Vein endothelial cell (primary cell): ENCODE measurements around the gene OR2T4. TPM values are rescaled to one million over a fixed set of nuclear protein-coding genes. Genes with fewer than 3 reads are reported as not detected.

Experiments used
- total RNA-seq: library from RNA; depleted of rRNA; stranded (reverse); fragments of >200 nt; gene quantifications from 2 replicates; pipeline ENCODE4 v1.2.3, GENCODE V29; 2012

The OR2T4 gene
- not detected in 2 replicates for total RNA-seq

DNA sequence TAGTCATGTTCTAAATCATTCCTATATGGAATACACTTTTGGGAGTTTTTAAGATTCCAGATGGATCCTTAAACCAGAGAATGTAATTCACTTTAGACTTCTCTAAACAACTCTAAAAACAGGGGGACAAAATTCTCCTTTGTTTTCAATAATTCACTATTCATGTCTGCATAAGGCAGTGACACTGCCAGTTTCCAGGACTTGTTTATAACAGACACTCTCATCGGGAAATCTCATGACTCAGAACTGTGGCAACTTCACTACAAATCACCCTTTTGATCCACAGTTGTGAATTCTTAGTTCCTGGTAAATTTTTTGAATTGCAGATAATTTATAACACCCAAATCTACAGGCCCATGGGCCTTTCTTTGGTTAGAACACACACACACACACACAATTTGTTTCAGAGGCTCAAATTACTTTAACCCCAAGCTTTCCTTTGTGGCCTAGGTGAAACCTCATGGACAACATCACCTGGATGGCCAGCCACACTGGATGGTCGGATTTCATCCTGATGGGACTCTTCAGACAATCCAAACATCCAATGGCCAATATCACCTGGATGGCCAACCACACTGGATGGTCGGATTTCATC, at the start of gene OR2T4:
OR2T4 (plus strand) TSS at position 545 of the 595 bp plus-strand sequence; CDS start at position 545, 0 bp downstream.

DNA sequence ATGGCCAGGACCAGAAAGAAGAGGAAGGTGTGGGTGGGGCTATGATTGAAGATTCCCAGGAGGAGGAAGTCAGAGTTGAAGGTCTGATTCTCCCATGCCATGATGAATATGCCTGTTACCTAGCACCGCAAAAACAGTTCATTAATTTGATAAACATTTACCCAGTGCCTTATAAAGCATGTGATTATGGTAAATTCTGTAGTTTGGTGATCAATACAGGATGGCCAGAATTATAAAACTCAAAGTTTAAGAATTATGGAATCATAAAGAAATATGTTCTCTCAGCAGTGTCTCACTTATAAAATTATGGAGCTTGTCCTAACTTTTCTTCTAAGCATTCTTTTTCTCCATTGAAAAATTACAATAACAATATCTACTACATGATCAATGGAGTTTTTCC, 37.0 kb upstream of the OR2T4 start, which contains the start of gene OR2M7:
OR2M7 (minus strand) TSS at position 101 of the 400 bp plus-strand sequence; CDS start at position 101, 0 bp downstream.

DNA sequence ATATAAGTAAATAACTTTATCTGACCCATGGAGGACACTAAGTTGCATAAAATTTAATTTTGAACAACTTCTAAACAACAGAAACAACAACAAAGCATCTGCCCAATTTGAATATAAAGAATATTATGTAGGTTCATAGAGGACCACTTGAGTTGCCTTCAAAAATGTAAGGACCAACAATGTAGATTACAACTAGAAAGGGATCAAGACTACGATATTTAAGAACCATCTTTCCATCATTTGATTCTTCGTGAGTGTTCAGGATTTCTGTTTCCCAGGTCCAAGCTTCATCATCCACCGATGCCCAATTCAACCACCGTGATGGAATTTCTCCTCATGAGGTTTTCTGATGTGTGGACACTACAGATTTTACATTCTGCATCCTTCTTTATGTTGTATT, 13.0 kb upstream of the OR2T4 start, which contains the start of gene OR14C36:
OR14C36 (plus strand) TSS at position 301 of the 400 bp plus-strand sequence; CDS start at position 301, 0 bp downstream.

DNA sequence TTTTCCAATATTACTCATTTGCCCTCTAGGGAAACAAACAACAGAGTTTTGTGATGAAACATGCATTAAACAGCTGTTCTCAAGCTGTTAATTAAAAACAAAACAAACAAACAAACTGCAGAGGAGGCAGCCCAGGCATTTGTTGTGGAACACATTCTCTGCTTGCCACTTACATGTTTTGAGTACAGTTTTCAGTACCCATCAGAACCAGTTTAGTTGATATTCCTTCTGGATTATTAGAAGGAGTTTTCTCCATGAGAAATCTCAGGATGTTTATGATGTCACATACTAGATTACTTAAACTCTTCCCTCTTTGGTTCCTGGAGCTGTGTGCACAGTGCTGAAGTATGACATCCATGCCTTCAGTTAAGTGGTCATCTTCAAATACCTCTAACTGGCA, 14.0 kb downstream of the OR2T4 start, which contains the start of gene OR2T6:
OR2T6 (plus strand) TSS at position 301 of the 400 bp plus-strand sequence. CDS start 11,863 bp downstream, outside the sequence.

DNA sequence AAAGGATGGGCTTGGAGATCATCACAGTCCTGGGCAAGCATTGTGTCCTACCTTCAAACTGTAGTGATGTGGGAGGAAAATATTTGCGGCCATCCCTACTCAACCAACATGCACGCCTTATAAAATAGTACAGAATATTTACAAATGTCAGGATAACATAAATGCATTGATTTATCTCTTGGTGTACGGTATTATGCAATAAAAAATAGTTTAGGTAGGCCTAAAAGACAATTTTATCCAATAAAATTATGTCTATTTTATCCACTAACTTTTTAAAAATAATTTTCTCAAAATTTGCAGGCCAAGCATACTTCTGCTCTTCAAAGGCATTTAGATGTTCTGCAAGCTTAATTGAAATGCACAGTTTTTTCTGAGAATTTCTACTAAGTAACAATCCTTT, 41.3 kb downstream of the OR2T4 start, which contains the start of gene OR2T1:
OR2T1 (plus strand) TSS at position 301 of the 400 bp plus-strand sequence. CDS start 3,100 bp downstream, outside the sequence.

Other genes with a start within 250 kb of the OR2T4 start
- not detected in 2 replicates for gene OR2M5, start 216.5 kb upstream of the OR2T4 start, total RNA-seq
- not detected in 2 replicates for gene OR2M2, start 186.8 kb upstream of the OR2T4 start, total RNA-seq
- not detected in 2 replicates for gene OR2M3, start 164.4 kb upstream of the OR2T4 start, total RNA-seq
- gene OR2M4, start 130.2 kb upstream of the OR2T4 start, total RNA-seq: not detected in 2 replicates
- gene OR2T33, start 83.7 kb upstream of the OR2T4 start, total RNA-seq: not detected in 2 replicates
- gene OR2T12, start 58.2 kb upstream of the OR2T4 start, total RNA-seq: not detected in 2 replicates
- not detected in 2 replicates for gene OR2M7, start 37.1 kb upstream of the OR2T4 start, total RNA-seq
- gene OR14C36, start 12.9 kb upstream of the OR2T4 start, total RNA-seq: not detected in 2 replicates
- not detected in 2 replicates for gene OR2T6, start 14.1 kb downstream of the OR2T4 start, total RNA-seq
- not detected in 2 replicates for gene OR2T1, start 41.4 kb downstream of the OR2T4 start, total RNA-seq
- not detected in 2 replicates for gene OR2T2, start 84.0 kb downstream of the OR2T4 start, total RNA-seq
- not detected in 2 replicates for gene OR2T3, start 111.7 kb downstream of the OR2T4 start, total RNA-seq
- gene OR2T5, start 126.9 kb downstream of the OR2T4 start, total RNA-seq: not detected in 2 replicates
- not detected in 2 replicates for gene OR2G6, start 146.4 kb downstream of the OR2T4 start, total RNA-seq
- gene OR2T29, start 201.1 kb downstream of the OR2T4 start, total RNA-seq: not detected in 2 replicates
- gene OR2T34, start 213.1 kb downstream of the OR2T4 start, total RNA-seq: not detected in 2 replicates
- gene OR2T10, start 236.0 kb downstream of the OR2T4 start, total RNA-seq: not detected in 2 replicates